SJCRH30 (cell line): ENCODE data around the gene MC4R. TPM values are rescaled to one million over a fixed set of nuclear protein-coding genes. Genes with fewer than 3 reads are reported as not detected.
A peak's percentile ranks its signal among the peaks of the same experiment; 100 is the strongest.
"Not testable (repeated sequence)": the region's sequence is repeated elsewhere in the genome, so short reads cannot be mapped to it uniquely, and the experiment has no call there.

ENCODE experiments used
- DNase-seq, 2 experiments: peaks; one replicate each; pipeline ENCODE4 v3.0.0-alpha.2; 2015 to 2020
- H3K27ac ChIP-seq: fragments of 250-450 bp; sonication (Bioruptor Pico); 2 replicates; pipeline ENCODE4 v1.5.1; 2020; ENCODE audit warnings: mild to moderate bottlenecking, moderate library complexity
- H3K27me3 ChIP-seq: fragments of 250-450 bp; sonication (Bioruptor Pico); 2 replicates; pipeline ENCODE4 v1.5.1; 2020; ENCODE audit warnings: mild to moderate bottlenecking, moderate library complexity
- H3K36me3 ChIP-seq: fragments of 250-450 bp; sonication (Bioruptor Pico); 2 replicates; pipeline ENCODE4 v1.5.1; 2020; ENCODE audit warnings: mild to moderate bottlenecking, moderate library complexity
- H3K4me1 ChIP-seq: fragments of 250-450 bp; sonication (Bioruptor Pico); 2 replicates; pipeline ENCODE4 v1.5.1; 2020; ENCODE audit warnings: mild to moderate bottlenecking, moderate library complexity
- H3K4me3 ChIP-seq: fragments of 250-450 bp; sonication (Bioruptor Pico); 2 replicates; pipeline ENCODE4 v1.5.1; 2020; ENCODE audit warnings: mild to moderate bottlenecking, moderate library complexity
- H3K9me3 ChIP-seq: fragments of 250-450 bp; sonication (Bioruptor Pico); replicated peaks from 2 replicates; pipeline ENCODE4 v1.5.1; 2020; ENCODE audit warnings: mild to moderate bottlenecking, moderate library complexity
- total RNA-seq: library from RNA; depleted of rRNA; stranded (reverse); fragments of >200 nt; shearing (Covaris generic); gene quantifications from 2 replicates; pipeline ENCODE4 v1.2.3, GENCODE V29; 2014; rRNA removed

The MC4R gene
- total RNA-seq: not detected in 2 replicates

DNA sequence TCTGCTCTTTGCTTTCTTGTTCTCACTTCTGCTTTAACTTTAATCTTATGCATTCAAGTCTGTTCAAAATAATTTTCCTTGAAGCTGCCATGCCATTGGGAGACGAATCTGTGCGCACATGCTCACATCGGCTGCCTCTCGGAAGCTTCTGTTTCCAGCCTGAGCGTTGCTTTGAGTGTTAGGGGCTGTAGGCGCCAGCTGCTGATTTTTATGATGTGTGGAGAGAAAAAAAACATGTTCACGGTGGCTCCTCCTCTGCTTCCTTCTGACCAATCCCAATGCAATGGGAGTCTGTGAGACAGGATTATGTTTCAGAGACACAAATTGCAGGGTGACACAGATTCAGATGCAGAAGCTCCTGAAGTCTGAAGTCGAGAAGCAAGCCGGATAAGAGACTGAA, at the start of gene MC4R:
Gene MC4R (minus strand): TSS at position 180 of the 400 bp plus-strand sequence. CDS start 426 bp downstream, outside the sequence.
- Histone ChIP-seq H3K4me3 (no peak within 1 kb of the TSS; the same call in 1 of the 2 replicates), H3K27ac (no peak within 1 kb of the TSS)

DNA sequence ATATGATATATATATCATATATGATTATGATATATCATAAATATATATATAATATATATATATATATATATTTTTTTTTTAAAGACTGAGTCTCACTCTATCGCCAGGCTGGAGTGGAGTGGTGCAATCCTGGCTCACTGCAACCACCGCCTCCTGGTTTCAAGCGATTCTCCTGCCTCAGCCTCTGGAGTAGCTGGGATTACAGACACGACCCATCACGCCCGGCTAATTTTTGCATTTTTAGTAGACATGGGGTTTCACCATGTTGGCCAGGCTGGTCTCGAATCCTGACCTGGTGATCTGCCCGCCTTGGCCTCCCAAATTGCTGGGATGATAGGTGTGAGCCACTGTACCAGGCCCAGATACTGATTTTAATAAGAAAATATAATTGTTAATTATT, 49.7 kb upstream of the MC4R start:
- not testable (repeated sequence) for H3K9me3 ChIP-seq, H3K4me3 ChIP-seq, H3K27ac ChIP-seq, H3K27me3 ChIP-seq, DNase-seq, H3K36me3 ChIP-seq, H3K4me1 ChIP-seq

More for the DNA sequence above, at the start of gene MC4R:
- Histone ChIP-seq H3K36me3 (no peaks in the 10 kb centered on the region), H3K9me3 (no peaks in the 10 kb centered on the region), H3K27me3 (no peaks in the 10 kb centered on the region), H3K4me1 (no peaks in the 10 kb centered on the region)
- peak; percentile 53 to 74 for DNase-seq

DNA sequence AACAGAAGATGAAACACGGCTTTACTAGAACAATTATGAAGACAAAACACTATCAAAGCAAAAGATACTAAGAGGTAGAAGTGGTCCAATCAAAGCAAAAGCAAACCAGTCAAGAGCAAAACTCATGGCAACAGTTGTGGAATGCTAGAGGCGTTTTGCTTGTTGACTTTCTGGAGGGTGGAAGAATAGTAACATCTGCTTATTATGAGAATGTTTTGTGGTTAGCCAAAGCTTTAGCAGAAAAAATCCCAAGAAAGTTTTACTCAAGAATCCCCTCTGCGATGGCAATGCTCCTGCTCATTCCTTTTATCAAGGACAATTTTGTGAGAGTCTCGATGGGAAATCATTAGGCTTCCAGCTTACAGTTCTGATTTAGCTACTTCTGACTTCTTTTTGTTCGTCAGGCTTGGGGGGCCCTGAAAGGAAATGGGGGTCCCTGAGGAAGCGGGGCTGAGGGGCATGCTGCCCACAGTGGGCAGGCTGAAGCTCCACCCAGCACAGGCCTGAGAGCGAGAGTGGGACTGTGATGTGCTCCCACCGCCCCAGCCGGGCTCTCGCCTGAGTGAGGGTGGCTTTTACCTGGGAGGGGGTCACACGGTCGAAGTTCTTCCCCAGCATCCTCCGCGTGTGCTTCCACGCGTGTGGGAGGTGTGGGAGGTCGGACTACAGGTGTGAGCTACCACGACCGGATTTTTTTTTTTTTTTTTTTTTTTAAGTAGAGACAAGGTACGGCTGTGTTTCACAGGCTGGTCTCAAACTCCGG, 49.0 kb upstream of the MC4R start:
- Histone ChIP-seq H3K27me3 (no peaks in the 10 kb centered on the region), H3K36me3 (no peaks in the 10 kb centered on the region), H3K4me3 (no peak overlapping the region), H3K9me3 (no peaks in the 10 kb centered on the region), H3K27ac (no peak overlapping the region), H3K4me1 (no peaks in the 10 kb centered on the region)
- DNase-seq: no peak

DNA sequence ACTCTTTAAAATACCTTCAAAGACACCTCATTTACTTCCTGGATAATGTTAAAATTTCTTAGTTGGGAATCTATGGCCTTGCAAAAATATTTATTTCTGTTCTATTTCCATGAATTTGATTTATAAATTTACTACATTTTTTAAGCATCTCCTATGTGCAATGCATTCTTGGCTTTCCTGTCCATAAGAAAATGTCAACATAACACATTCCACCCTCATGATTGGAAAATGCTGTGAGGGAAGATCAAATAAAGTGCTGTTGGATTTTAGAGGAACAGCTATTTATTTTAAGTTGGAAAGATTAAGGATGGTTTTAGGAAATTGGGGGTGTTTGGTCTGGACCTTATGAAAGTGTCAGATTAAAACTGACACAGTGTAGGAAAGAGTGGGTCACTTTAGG, 45.4 kb upstream of the MC4R start:
- DNase-seq: no peak
- H3K36me3 ChIP-seq: no peaks in the 10 kb centered on the region
- H3K4me1 ChIP-seq: no peaks in the 10 kb centered on the region
- no peaks in the 10 kb centered on the region for H3K9me3 ChIP-seq
- H3K27me3 ChIP-seq: no peaks in the 10 kb centered on the region
- no peak overlapping the region for H3K4me3 ChIP-seq
- H3K27ac ChIP-seq: no peak overlapping the region

DNA sequence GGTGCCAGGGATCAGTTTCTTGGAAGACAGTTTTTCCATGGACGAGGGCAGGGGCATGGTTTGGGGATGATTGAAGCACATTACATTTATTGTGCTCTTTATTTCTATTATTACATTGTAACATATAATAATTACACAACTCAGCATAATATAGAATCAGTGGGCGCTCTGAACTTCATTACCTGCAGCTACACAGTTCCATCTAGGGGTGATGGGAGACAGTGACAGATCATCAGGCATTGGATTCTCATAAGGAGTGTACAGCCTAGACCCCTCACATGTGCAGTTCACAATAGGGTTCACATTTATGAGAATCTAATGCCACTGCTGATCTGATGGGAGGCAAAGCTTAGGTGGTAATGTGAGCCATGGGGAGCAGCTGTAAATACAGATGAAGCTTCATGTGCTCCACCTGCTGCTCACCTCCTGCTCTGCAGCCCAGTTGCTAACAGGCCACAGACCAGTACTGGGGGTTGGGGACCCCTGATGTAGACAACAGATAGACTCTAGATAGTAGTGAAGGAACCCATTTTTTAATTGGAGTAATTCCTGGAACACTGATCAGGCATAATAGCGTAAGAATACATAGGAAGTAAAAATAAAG, 41.5 kb upstream of the MC4R start:
- H3K27me3 ChIP-seq: no peaks in the 10 kb centered on the region
- peak; percentile 6 to 33 for DNase-seq

DNA sequence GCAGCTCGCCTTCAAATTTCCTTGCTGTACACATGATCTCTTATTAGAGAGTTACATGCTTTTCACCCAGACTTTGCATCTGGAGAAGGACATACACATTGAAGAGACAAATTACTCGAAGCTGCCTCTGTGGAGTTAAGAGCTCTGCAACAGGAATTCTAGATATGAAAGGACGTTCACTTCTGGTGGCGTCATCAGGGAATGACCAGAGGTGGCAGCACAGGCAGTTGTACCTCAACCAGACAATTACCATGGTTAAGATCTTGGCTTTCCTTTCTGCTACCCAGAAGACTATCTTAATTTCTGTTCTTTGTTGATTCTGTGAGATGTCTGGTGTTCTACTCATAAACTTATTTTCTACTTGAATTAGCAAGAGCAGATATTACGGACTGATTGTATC, 39.1 kb upstream of the MC4R start:
- no peaks in the 10 kb centered on the region for H3K4me1 ChIP-seq
- no peak overlapping the region for H3K27ac ChIP-seq
- H3K9me3 ChIP-seq: no peaks in the 10 kb centered on the region
- no peaks in the 10 kb centered on the region for H3K27me3 ChIP-seq
- H3K4me3 ChIP-seq: no peak overlapping the region
- H3K36me3 ChIP-seq: no peaks in the 10 kb centered on the region
- peak in 1 of 2 experiments; percentile 5 for DNase-seq

More for the DNA sequence above, 41.5 kb upstream of the MC4R start:
- Histone ChIP-seq H3K4me3 (no peak overlapping the region), H3K27ac (no peak overlapping the region), H3K4me1 (no peaks in the 10 kb centered on the region), H3K9me3 (no peaks in the 10 kb centered on the region), H3K36me3 (no peaks in the 10 kb centered on the region)

DNA sequence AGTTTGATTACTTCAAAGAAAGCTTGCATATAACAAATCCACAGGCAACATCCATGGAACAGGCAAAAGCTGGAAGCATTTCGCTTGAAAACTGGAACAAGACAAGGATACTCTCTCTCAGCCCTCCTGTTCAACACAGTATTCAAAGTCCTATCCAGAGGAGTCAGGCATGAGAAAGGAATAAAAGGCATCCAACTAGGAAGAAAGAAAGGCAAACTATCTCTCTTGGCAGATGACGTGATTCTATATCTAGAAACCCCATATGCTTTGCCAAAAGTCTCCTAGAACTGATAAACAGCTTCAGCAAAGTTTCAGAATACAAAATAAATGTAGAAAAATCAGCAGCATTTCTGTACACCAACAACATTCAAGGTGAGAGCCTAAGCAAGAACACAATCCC, 34.1 kb upstream of the MC4R start:
- DNase-seq: no peak
- no peaks in the 10 kb centered on the region for H3K27me3 ChIP-seq
- H3K4me3 ChIP-seq: no peak overlapping the region
- no peaks in the 10 kb centered on the region for H3K9me3 ChIP-seq
- no peaks in the 10 kb centered on the region for H3K4me1 ChIP-seq
- no peak overlapping the region for H3K27ac ChIP-seq
- H3K36me3 ChIP-seq: no peaks in the 10 kb centered on the region

DNA sequence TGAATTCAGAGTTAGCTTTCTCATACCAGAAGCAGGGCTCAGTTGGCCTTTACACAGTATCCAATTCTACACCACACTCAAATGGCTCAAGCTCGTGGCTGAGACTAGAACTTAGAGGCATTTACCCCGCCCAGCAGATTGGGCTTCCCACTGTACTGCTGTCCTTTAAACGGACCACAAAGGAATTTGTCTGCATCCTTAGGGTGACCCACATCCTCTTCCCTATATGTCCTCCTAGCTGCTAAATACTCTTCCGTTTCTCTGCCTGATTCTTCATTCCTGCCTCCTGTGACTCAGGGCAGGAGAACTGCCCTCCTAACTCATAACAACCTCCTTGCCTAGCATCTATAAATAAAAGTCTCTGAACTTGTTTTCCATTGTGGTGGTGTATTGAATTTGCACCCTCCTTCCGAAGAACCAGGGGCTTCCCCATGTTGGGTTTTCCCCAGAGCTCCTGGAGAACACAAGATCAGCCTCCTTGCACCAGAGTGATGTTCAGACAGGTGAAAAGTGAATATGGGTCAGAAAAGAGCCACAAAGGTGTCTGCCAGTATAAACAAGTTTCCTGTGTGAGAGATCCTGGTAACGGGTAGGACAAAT, 32.0 kb upstream of the MC4R start:
- Histone ChIP-seq H3K27me3 (no peaks in the 10 kb centered on the region), H3K4me3 (no peak overlapping the region), H3K36me3 (no peaks in the 10 kb centered on the region), H3K9me3 (no peaks in the 10 kb centered on the region), H3K4me1 (no peaks in the 10 kb centered on the region), H3K27ac (no peak overlapping the region)
- no peak for DNase-seq

DNA sequence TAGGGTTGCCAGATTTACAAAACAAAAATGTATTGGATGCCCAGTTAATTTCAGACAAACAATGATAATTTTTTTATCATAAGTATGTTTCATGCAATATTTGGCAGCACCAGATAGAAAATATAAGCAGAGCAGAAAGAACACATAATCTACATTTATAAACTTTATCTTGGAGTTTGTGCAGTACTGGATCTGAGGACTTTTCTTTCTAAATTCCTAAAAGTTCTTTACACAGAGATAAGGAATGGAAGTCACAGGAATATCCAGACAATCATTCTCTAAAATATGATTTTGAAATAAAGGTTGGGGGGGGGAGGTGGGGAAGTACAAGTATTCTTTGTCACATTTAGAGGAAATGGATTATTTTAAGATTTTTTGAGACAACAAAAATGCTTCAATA, 28.8 kb upstream of the MC4R start:
- no peaks in the 10 kb centered on the region for H3K27me3 ChIP-seq
- no peaks in the 10 kb centered on the region for H3K9me3 ChIP-seq
- DNase-seq: no peak
- H3K36me3 ChIP-seq: no peaks in the 10 kb centered on the region
- H3K4me3 ChIP-seq: no peak overlapping the region
- H3K27ac ChIP-seq: no peak overlapping the region
- H3K4me1 ChIP-seq: no peaks in the 10 kb centered on the region

DNA sequence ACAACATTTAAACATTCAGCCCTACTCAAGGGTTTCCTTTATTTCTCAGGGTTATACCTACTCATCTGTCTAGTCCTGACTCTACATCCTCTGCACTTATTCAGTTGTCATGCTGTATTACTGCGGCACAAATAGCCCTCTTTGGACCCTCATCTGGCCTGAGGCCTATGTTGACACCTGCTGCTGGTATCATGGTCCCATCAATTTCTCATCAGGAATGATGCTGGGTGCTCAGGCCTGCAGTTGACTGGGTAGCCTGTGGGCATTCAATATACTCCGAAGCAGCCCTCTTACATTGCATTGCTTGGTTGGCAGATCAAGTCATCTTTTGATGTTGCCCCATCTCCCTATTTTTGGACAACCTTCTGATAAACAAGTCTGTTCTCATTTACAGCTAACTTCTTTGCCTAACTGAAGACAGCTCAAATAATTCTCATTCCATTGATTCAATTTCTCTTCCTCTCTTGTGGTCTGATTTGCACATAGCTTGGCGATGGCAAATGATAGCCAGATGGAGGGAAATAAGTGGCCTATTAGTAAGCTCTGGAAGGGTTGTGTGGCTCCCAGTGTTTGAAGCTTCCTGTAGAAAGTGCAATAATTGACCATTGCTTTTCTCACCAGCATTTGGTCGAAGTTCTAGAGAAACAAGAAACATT, 19.1 kb upstream of the MC4R start:
- Histone ChIP-seq H3K36me3 (no peaks in the 10 kb centered on the region), H3K27ac (no peak overlapping the region), H3K27me3 (no peaks in the 10 kb centered on the region), H3K9me3 (no peaks in the 10 kb centered on the region), H3K4me1 (no peaks in the 10 kb centered on the region), H3K4me3 (no peak overlapping the region)
- no peak for DNase-seq

DNA sequence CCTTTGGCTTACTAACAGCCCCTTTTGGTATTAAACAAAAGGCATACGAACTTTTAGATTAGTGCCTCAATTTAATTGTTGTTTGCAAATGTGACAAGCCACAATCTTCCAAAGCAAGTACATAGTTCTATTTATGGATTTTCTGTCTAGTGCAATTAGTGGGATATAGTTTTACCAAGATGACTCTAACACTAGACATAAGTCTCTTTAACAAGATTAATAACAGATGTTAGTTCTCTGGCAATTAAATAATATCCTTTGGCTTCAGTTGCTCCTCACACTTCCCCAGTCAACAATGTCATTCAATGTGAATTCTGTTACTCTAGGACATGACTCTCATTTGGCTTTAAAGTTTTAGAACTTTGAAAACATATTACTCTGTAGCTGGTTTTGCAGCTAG, 16.7 kb upstream of the MC4R start:
- no peak overlapping the region for H3K4me3 ChIP-seq
- no peaks in the 10 kb centered on the region for H3K4me1 ChIP-seq
- H3K9me3 ChIP-seq: no peaks in the 10 kb centered on the region
- no peak overlapping the region for H3K27ac ChIP-seq
- no peaks in the 10 kb centered on the region for H3K36me3 ChIP-seq
- DNase-seq: no peak
- H3K27me3 ChIP-seq: no peaks in the 10 kb centered on the region

DNA sequence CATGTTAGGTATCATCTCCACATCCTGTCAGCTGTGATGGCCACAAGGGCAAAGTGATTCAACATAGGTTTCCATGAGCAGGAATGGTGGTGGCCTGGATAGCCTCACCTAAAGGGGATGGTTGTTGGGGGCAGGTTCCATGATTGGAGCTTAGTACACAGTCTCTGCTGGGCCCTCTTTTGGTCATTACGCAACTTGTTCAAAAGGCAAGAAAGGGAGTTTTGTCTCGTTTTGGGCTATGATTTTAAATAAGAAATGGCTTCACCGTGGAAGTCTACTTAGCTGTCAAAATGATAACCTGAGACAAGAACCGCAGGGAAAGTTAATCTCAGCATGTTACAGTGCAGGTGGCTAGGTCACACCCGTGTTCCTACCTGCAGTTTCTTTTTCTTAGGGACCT, 13.1 kb upstream of the MC4R start:
- Histone ChIP-seq H3K27ac (no peak overlapping the region), H3K4me1 (no peaks in the 10 kb centered on the region), H3K4me3 (no peak overlapping the region), H3K27me3 (no peaks in the 10 kb centered on the region), H3K9me3 (no peaks in the 10 kb centered on the region), H3K36me3 (no peaks in the 10 kb centered on the region)
- DNase-seq: no peak

DNA sequence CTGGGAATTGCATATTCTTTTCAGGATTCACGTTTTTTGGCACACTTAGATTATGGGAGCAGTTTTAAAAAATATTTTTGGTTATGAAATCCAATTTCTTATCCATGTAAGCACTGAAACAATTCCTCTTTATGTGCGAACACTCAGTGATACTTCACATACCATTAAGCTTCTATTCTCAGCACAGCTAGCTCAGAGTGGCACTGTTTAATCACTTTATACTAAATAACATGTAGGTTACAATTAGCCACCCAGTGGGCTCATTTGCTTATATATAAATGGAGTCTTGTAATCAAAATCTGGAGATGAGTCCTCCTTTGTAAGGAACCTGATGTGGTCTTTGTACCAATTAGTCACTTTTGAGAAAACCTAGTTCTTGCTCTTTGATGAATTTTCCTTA, 11.3 kb upstream of the MC4R start:
- H3K9me3 ChIP-seq: no peaks in the 10 kb centered on the region
- no peaks in the 10 kb centered on the region for H3K4me1 ChIP-seq
- no peak for DNase-seq
- H3K36me3 ChIP-seq: no peaks in the 10 kb centered on the region
- no peak overlapping the region for H3K27ac ChIP-seq
- H3K27me3 ChIP-seq: no peaks in the 10 kb centered on the region
- no peak overlapping the region for H3K4me3 ChIP-seq

DNA sequence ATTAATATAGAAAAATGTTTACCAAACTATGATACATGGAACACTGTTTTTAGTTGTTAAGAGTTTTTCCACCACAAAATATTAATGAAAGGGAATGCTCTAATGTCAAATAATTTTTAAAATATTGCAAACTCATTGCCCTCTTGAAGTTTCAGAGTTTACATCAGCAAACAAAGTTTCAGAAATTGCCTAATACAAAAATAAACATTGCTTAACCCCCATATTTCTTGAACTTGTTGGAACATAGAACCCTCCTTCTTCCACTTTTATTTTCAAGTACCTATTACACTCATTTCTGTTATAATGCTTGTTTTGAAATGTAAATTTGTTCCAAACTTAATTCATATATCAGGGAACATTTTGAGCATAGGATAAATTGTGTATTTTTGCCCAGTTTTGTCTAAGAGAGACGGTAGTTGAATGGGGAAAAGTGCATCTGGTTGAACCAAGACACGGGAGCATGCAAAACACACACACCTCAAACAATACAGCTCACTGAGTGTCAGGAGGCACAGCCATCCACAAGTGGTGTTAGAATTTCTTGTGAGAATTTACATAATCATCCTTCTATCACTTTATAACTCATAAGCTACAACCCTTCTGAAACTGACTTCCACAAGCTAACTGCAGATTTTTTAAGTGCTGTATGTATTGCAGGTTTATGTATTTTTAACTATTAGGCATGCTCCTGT, 5.3 kb upstream of the MC4R start:
- Histone ChIP-seq H3K36me3 (no peaks in the 10 kb centered on the region), H3K27me3 (no peaks in the 10 kb centered on the region), H3K4me3 (no peak overlapping the region), H3K9me3 (no peaks in the 10 kb centered on the region), H3K4me1 (no peaks in the 10 kb centered on the region), H3K27ac (no peak overlapping the region)
- DNase-seq: no peak

DNA sequence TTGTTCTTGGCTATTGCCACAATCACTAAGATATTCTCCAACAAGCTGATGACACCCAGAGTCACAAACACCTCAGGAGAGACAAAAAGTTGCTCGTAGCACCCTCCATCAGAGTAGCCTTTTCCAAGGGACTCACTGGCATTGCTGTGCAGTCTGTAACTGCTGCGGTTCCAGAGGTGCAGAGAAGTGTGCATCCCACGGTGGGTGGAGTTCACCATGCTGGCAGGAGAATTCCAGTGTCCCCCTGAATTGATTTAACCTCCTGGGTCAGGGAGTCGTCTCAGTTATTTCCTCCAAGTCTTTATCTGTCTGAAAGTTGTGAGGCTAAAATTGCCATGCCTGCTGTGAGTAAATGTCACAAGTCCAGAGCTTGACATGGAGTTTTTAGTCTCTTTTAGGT, 443 bp downstream of the MC4R start:
- Histone ChIP-seq H3K4me3 (no peak overlapping the region; the same call in 1 of the 2 replicates), H3K4me1 (no peaks in the 10 kb centered on the region), H3K9me3 (no peaks in the 10 kb centered on the region), H3K27me3 (no peaks in the 10 kb centered on the region), H3K27ac (no peak overlapping the region), H3K36me3 (no peaks in the 10 kb centered on the region)
- DNase-seq: peak in 1 of 2 experiments; percentile 0
